Measurements from ENCODE around the gene CDKL1.

The CDKL1 gene

GRCh38 chr14:50342221-50343078, 54.2 kb downstream of the CDKL1 start:
- H3K4me1 ChIP-seq (ENCODE audit: insufficient read depth, low read length): peaks cover 5% of the 10 kb centered on the region; the same call in 1 of the 2 replicates
- H3K9me3 ChIP-seq (ENCODE audit: control insufficient read depth, insufficient read depth, low read length): no peaks in the 10 kb centered on the region
- H3K9ac ChIP-seq (ENCODE audit: low read depth, low read length): no peak overlapping the region
- H3K36me3 ChIP-seq (ENCODE audit: insufficient read depth, low read length): no peaks in the 10 kb centered on the region

DNA sequence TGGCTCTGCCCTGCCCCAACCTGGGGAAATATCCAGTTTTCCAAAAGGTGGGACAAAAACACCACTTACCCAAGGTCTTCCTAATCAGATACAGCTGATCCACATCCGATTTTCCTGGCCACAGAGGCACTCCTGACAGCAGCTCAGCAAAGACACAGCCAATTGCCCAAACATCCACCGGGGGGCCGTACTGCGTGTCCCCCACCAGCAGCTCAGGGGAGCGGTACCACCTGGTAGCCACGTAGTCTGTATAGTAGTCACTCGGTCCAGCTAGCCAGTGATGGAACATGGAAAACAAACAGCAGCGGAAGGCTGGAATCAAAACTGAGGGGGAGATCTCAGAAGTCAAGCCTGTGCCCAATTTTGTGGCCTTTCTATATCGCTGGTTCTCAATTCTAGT, 55.7 kb downstream of the CDKL1 start:
- peaks cover 10% of the 10 kb centered on the region for H3K4me1 ChIP-seq (ENCODE audit: insufficient read depth, low read length)
- no peak overlapping the region for H3K9ac ChIP-seq (ENCODE audit: low read depth, low read length)
- no peaks in the 10 kb centered on the region for H3K36me3 ChIP-seq (ENCODE audit: insufficient read depth, low read length)
- H3K9me3 ChIP-seq (ENCODE audit: control insufficient read depth, insufficient read depth, low read length): no peaks in the 10 kb centered on the region

DNA sequence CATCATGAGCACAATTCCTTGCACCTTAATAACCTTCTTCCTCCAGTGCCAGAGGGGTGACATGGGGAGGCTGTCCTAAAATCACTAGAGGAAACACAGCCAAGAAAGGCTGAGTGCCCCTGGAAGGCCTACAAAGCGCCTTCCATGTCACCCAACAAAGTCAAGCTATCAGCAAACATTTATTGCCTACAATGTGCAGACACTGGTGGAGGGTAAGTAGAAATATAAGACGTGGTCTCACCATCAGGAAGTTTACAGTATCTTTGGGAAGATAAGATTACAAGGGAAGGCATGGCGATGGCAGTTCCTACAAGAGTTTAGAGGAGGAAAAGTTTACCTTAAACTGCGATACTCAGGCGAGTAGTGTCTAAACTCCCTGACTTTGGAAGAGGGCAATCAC, 56.6 kb downstream of the CDKL1 start:
- H3K9me3 ChIP-seq (ENCODE audit: control insufficient read depth, insufficient read depth, low read length): no peaks in the 10 kb centered on the region
- H3K9ac ChIP-seq (ENCODE audit: low read depth, low read length): no peak overlapping the region
- peaks cover 18% of the 10 kb centered on the region for H3K4me1 ChIP-seq (ENCODE audit: insufficient read depth, low read length)
- no peaks in the 10 kb centered on the region for H3K36me3 ChIP-seq (ENCODE audit: insufficient read depth, low read length)

GRCh38 chr14:50339178-50339804, 57.4 kb downstream of the CDKL1 start:
- Histone ChIP-seq H3K4me1 (ENCODE audit: insufficient read depth, low read length) (peaks cover 24% of the 10 kb centered on the region), H3K9me3 (ENCODE audit: control insufficient read depth, insufficient read depth, low read length) (no peaks in the 10 kb centered on the region), H3K9ac (ENCODE audit: low read depth, low read length) (no peak overlapping the region), H3K36me3 (ENCODE audit: insufficient read depth, low read length) (no peaks in the 10 kb centered on the region)

DNA sequence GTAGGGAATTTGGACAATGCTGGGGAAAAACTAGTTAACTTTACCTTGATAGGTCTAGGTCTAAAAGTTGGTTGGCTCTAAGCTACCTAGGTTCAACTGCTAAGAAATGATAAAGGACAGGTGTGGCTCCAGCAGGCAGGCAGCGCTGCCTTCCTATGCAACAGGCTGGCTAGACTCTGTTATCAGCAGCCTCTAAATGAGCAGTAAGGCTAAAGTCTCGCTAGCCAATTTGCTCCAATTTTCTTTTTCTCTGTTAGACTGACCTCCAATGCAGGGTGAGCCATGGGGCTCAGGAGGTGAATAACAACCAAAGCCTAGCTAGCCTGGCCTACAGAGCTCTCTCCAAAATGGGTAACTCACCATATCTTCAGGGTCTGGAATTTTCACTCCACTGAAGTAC, 58.1 kb downstream of the CDKL1 start:
- H3K9me3 ChIP-seq (ENCODE audit: control insufficient read depth, insufficient read depth, low read length): no peaks in the 10 kb centered on the region
- peaks cover 24% of the 10 kb centered on the region for H3K4me1 ChIP-seq (ENCODE audit: insufficient read depth, low read length)
- no peak overlapping the region for H3K9ac ChIP-seq (ENCODE audit: low read depth, low read length)
- no peaks in the 10 kb centered on the region for H3K36me3 ChIP-seq (ENCODE audit: insufficient read depth, low read length)

GRCh38 chr14:50335989-50336824, 60.5 kb downstream of the CDKL1 start:
- H3K9me3 ChIP-seq (ENCODE audit: control insufficient read depth, insufficient read depth, low read length): no peaks in the 10 kb centered on the region
- H3K36me3 ChIP-seq (ENCODE audit: insufficient read depth, low read length): no peaks in the 10 kb centered on the region
- no peak overlapping the region for H3K9ac ChIP-seq (ENCODE audit: low read depth, low read length)
- peaks cover 25% of the 10 kb centered on the region for H3K4me1 ChIP-seq (ENCODE audit: insufficient read depth, low read length)

GRCh38 chr14:50335389-50335788, 61.3 kb downstream of the CDKL1 start:
- Histone ChIP-seq H3K4me1 (ENCODE audit: insufficient read depth, low read length) (peaks cover 25% of the 10 kb centered on the region), H3K9ac (ENCODE audit: low read depth, low read length) (no peak overlapping the region)

DNA sequence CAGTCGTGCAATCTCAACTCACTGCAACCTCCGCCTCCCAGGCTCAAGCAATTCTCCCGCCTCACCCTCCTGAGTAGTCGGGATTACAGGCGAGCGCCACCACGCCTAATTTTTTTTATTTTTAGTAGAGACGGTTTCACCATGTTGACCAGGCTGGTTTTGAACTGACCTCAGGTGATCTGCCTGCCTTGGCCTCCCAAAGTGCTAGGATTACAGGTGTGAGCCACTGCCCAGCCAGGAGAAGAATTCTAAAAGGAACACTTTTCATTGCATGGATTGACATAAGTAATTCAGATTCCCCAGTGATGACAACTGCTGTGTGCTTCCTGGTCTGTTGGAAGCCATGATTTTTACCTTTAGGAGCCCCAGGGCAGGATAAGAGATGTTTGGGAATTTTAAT, 62.5 kb downstream of the CDKL1 start:
- Histone ChIP-seq H3K4me1 (ENCODE audit: insufficient read depth, low read length) (peaks cover 25% of the 10 kb centered on the region), H3K9me3 (ENCODE audit: control insufficient read depth, insufficient read depth, low read length) (no peaks in the 10 kb centered on the region), H3K36me3 (ENCODE audit: insufficient read depth, low read length) (no peaks in the 10 kb centered on the region), H3K9ac (ENCODE audit: low read depth, low read length) (no peak overlapping the region)

More at GRCh38 chr14:50335389-50335788, 61.3 kb downstream of the CDKL1 start:
- no peaks in the 10 kb centered on the region for H3K36me3 ChIP-seq (ENCODE audit: insufficient read depth, low read length)
- H3K9me3 ChIP-seq (ENCODE audit: control insufficient read depth, insufficient read depth, low read length): no peaks in the 10 kb centered on the region

DNA sequence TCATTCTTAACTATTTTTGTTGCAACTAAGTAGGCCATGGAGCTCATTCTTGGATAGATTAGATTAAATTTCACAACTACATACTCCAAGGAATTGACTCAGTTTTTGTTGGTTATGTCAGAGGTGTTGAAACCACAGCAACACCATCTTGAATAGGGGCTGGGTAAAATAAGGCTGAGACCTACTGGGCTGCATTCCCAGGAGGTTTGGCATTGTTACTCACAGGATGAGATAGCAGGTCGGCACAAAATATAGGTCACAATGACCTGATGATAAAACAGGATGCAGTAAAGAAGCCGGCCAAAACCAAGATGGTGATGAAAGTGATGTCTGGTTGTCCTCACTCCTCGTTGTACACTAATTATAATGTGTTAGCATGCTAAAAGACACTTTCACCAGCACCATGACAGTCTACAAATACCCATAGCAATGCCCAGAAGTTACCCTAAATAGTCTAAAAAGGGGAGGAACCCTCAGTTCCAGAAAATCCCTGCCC, 63.6 kb downstream of the CDKL1 start:
- no peak overlapping the region for H3K9ac ChIP-seq (ENCODE audit: low read depth, low read length)
- H3K9me3 ChIP-seq (ENCODE audit: control insufficient read depth, insufficient read depth, low read length): no peaks in the 10 kb centered on the region
- H3K36me3 ChIP-seq (ENCODE audit: insufficient read depth, low read length): no peaks in the 10 kb centered on the region
- H3K4me1 ChIP-seq (ENCODE audit: insufficient read depth, low read length): peaks cover 25% of the 10 kb centered on the region

GRCh38 chr14:50331596-50331995, 65.1 kb downstream of the CDKL1 start:
- Histone ChIP-seq H3K4me1 (ENCODE audit: insufficient read depth, low read length) (peaks cover 25% of the 10 kb centered on the region), H3K9me3 (ENCODE audit: control insufficient read depth, insufficient read depth, low read length) (no peaks in the 10 kb centered on the region), H3K9ac (ENCODE audit: low read depth, low read length) (no peak overlapping the region), H3K36me3 (ENCODE audit: insufficient read depth, low read length) (no peaks in the 10 kb centered on the region)

GRCh38 chr14:50321009-50321660, 75.5 kb downstream of the CDKL1 start:
- Histone ChIP-seq H3K9ac (ENCODE audit: low read depth, low read length) (no peak overlapping the region), H3K4me1 (ENCODE audit: insufficient read depth, low read length) (no peaks in the 10 kb centered on the region), H3K36me3 (ENCODE audit: insufficient read depth, low read length) (peaks cover 2% of the 10 kb centered on the region; the same call in 1 of the 2 replicates), H3K9me3 (ENCODE audit: control insufficient read depth, insufficient read depth, low read length) (no peaks in the 10 kb centered on the region)

DNA sequence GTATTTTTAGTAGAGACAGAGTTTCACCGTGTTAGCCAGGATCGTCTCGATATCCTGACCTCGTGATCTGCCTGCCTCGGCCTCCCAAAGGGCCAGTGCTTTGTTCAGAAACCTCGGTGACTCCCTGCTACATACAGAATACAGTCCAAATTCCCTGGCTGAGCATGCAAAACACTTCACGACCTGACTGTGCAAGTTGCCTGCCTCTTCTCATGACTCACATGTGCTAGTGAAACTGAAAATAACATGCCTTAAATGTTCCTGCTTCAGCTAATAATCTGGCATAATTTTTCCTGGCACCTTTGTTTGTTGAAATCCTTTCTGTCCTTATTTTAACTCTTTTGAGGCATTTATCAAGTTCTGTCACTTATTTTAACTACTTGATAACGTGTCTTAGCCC, 76.4 kb downstream of the CDKL1 start:
- Histone ChIP-seq H3K9me3 (ENCODE audit: control insufficient read depth, insufficient read depth, low read length) (no peaks in the 10 kb centered on the region), H3K4me1 (ENCODE audit: insufficient read depth, low read length) (no peaks in the 10 kb centered on the region), H3K36me3 (ENCODE audit: insufficient read depth, low read length) (peaks cover 2% of the 10 kb centered on the region; the same call in 1 of the 2 replicates), H3K9ac (ENCODE audit: low read depth, low read length) (no peak overlapping the region)

DNA sequence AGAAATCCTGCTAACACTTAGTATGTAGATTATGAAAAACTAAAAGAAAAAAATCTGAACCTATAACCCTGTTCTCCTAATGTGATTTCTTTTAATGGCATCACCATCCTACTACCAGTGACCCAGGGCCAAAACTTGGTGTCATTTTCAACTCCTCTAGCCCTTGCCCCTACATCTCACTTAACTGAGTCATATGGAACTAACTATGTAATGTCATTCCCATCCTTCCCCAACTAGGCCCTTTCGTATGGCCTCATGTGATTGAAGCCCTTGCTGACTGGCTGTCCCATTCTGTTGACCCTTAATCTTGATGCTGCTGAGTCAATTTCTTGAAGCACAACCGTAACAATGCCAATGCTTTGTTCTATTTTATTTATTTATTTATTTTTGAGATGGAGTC, 77.0 kb downstream of the CDKL1 start:
- Histone ChIP-seq H3K9ac (ENCODE audit: low read depth, low read length) (no peak overlapping the region), H3K4me1 (ENCODE audit: insufficient read depth, low read length) (no peaks in the 10 kb centered on the region), H3K36me3 (ENCODE audit: insufficient read depth, low read length) (peaks cover 2% of the 10 kb centered on the region; the same call in 1 of the 2 replicates), H3K9me3 (ENCODE audit: control insufficient read depth, insufficient read depth, low read length) (no peaks in the 10 kb centered on the region)

GRCh38 chr14:50319293-50319692, 77.4 kb downstream of the CDKL1 start:
- peaks cover 2% of the 10 kb centered on the region; the same call in 1 of the 2 replicates for H3K36me3 ChIP-seq (ENCODE audit: insufficient read depth, low read length)

More at GRCh38 chr14:50319293-50319692, 77.4 kb downstream of the CDKL1 start:
- no peaks in the 10 kb centered on the region for H3K4me1 ChIP-seq (ENCODE audit: insufficient read depth, low read length)
- no peaks in the 10 kb centered on the region for H3K9me3 ChIP-seq (ENCODE audit: control insufficient read depth, insufficient read depth, low read length)
- no peak overlapping the region for H3K9ac ChIP-seq (ENCODE audit: low read depth, low read length)
